Transverse colon (tissue), 4 donors: ENCODE measurements around the gene AK4.

ENCODE experiments used
- EP300 ChIP-seq: sonication (generic); formaldehyde crosslinking; IDR thresholded peaks from one replicate; pipeline ENCODE4 v1.6.1; 2017; ENCODE audit warnings: antibody characterized with exemption, low read depth
- POLR2A ChIP-seq: fragments of 450-650 bp; IDR thresholded peaks from one replicate; pipeline ENCODE4 v1.6.1; 2016; ENCODE audit warnings: antibody characterized with exemption, mild to moderate bottlenecking, moderate library complexity
- POLR2AphosphoS5 ChIP-seq, 3 donors: sonication (generic); formaldehyde crosslinking; IDR thresholded peaks; one replicate each; pipeline ENCODE4 v1.6.1; 2016; ENCODE audit warnings: antibody characterized with exemption in 3 of 3
- TF ChIP-seq, protein P1 (sequence below), 5 experiments: fragments of 200-600 bp in 3 of 5; fragments of 450-650 bp in 2 of 5; sonication (generic) in 3 of 5; IDR thresholded peaks; 1 replicate in 2 of 5; 2 replicates in 3 of 5; pipeline ENCODE4 v1.5.1; 2016 to 2017; ENCODE audit warnings: antibody characterized with exemption in 5 of 5, inconsistent platforms in 3 of 5, mild to moderate bottlenecking in 2 of 5, moderate library complexity in 1 of 5

DNA sequence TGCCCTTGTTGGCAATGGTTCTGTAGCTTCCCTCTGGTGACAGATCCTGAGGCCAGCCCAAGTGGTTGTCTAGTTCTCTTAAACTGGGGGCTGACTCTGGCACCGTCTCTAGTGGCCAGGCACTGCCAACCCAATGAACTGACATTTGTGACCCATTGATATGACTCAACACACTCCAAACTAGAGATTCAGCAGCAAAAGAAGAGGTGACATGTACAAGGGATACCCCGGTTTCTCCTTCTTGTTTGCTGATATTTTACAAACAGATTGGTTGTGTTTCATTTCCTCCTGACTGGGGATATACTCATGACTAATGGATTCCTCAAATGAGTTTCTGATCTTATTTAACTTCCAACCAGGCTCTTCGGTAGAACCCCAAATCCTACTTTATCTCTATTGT is 95.5 kb downstream of the AK4 start:
- TF ChIP-seq, protein P1, sequence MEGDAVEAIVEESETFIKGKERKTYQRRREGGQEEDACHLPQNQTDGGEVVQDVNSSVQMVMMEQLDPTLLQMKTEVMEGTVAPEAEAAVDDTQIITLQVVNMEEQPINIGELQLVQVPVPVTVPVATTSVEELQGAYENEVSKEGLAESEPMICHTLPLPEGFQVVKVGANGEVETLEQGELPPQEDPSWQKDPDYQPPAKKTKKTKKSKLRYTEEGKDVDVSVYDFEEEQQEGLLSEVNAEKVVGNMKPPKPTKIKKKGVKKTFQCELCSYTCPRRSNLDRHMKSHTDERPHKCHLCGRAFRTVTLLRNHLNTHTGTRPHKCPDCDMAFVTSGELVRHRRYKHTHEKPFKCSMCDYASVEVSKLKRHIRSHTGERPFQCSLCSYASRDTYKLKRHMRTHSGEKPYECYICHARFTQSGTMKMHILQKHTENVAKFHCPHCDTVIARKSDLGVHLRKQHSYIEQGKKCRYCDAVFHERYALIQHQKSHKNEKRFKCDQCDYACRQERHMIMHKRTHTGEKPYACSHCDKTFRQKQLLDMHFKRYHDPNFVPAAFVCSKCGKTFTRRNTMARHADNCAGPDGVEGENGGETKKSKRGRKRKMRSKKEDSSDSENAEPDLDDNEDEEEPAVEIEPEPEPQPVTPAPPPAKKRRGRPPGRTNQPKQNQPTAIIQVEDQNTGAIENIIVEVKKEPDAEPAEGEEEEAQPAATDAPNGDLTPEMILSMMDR (IDR thresholded peaks at IDR 0.05): no peak
- TF ChIP-seq POLR2AphosphoS5 (IDR thresholded peaks at IDR 0.05): no peak
- no peak for TF ChIP-seq POLR2A
- no peak for TF ChIP-seq EP300
